CD14-positive monocyte (primary cell): ENCODE measurements around the gene STARD10. TPM values are rescaled to one million over a fixed set of nuclear protein-coding genes. Genes with fewer than 3 reads are reported as not detected.

Experiments used
- DNase-seq, 3 donors: peaks; one replicate each; pipeline ENCODE4 v3.0.0-alpha.2; 2011 to 2022
- H2AFZ ChIP-seq: 2 replicates; pipeline ENCODE4 v1.6.0; 2012; ENCODE audit warnings: mild to moderate bottlenecking, low read depth, low read length, inconsistent platforms; ENCODE audit not compliant: insufficient read depth, poor library complexity, severe bottlenecking
- H3K27ac ChIP-seq, 2 donors: 1 replicate in 1 of 2; 2 replicates in 1 of 2; pipeline ENCODE4 v1.5.1; 2012 to 2013; ENCODE audit warnings: low read length in 2 of 2, control low read depth in 1 of 2, inconsistent platforms in 1 of 2, low read depth in 1 of 2, mild to moderate bottlenecking in 1 of 2
- H3K27me3 ChIP-seq, 2 donors: one replicate each; pipeline versions ENCODE4 v1.6.0 to v1.6.1; 2011 to 2013; ENCODE audit warnings: low read length in 2 of 2; ENCODE audit not compliant: control insufficient read depth in 2 of 2, insufficient read depth in 2 of 2
- H3K36me3 ChIP-seq, 2 donors: replicated peaks in 1 of 2; 1 replicate in 1 of 2; 2 replicates in 1 of 2; pipeline versions ENCODE4 v1.5.1 to v1.6.1; 2012 to 2013; ENCODE audit warnings: low read length in 2 of 2, control low read depth in 1 of 2, inconsistent platforms in 1 of 2, mild to moderate bottlenecking in 1 of 2; ENCODE audit not compliant: insufficient read depth in 2 of 2, control insufficient read depth in 1 of 2
- H3K4me1 ChIP-seq, 2 donors: 1 replicate in 1 of 2; 2 replicates in 1 of 2; pipeline versions ENCODE4 v1.5.1 to v1.6.1; 2012 to 2013; ENCODE audit warnings: low read length in 2 of 2, control low read depth in 1 of 2, inconsistent platforms in 1 of 2, mild to moderate bottlenecking in 1 of 2, moderate library complexity in 1 of 2; ENCODE audit not compliant: insufficient read depth in 2 of 2, control insufficient read depth in 1 of 2
- H3K4me2 ChIP-seq: replicated peaks from 2 replicates; pipeline ENCODE3; 2012; ENCODE audit warnings: low read length, moderate library complexity, mild to moderate bottlenecking; ENCODE audit not compliant: poor library complexity, severe bottlenecking; ENCODE audit errors: extremely low read depth
- H3K4me3 ChIP-seq, 3 experiments: fragments of 200-600 bp in 1 of 3; sonication (generic) in 1 of 3; replicated peaks in 1 of 3; 1 replicate in 2 of 3; 2 replicates in 1 of 3; pipeline ENCODE4 v1.5.1; 2011 to 2013; ENCODE audit warnings: low read length in 3 of 3, mild to moderate bottlenecking in 3 of 3, control low read depth in 2 of 3, low read depth in 2 of 3, inconsistent platforms in 1 of 3, moderate library complexity in 1 of 3
- H3K79me2 ChIP-seq: 2 replicates; pipeline ENCODE4 v1.6.0; 2012; ENCODE audit warnings: mild to moderate bottlenecking, control low read depth, inconsistent platforms, low read length, moderate library complexity; ENCODE audit not compliant: insufficient read depth
- H3K9ac ChIP-seq: 2 replicates; pipeline ENCODE4 v1.6.0; 2017; ENCODE audit warnings: low read length, mild to moderate bottlenecking; ENCODE audit not compliant: insufficient read depth, poor library complexity, severe bottlenecking
- H3K9me3 ChIP-seq, 2 donors: replicated peaks in 1 of 2; 1 replicate in 1 of 2; 2 replicates in 1 of 2; pipeline versions ENCODE4 v1.5.1 to v1.6.1; 2012 to 2013; ENCODE audit warnings: low read length in 2 of 2, control low read depth in 1 of 2; ENCODE audit not compliant: control insufficient read depth in 1 of 2, insufficient read depth in 1 of 2
- H4K20me1 ChIP-seq: 2 replicates; pipeline ENCODE4 v1.6.0; 2012; ENCODE audit warnings: mild to moderate bottlenecking, low read length, control low read depth, moderate library complexity; ENCODE audit not compliant: insufficient read depth
- H3K27ac Mint-ChIP-seq, 7 donors: one replicate each; pipeline ENCODE4 v1.8.0; 2020; ENCODE audit warnings: mild to moderate bottlenecking in 7 of 7, mixed read lengths in 7 of 7, moderate library complexity in 6 of 7, inconsistent platforms in 2 of 7
- H3K27me3 Mint-ChIP-seq, 3 donors: one replicate each; pipeline ENCODE4 v1.8.0; 2021 to 2022; ENCODE audit warnings: low read depth in 3 of 3, mild to moderate bottlenecking in 3 of 3, mixed read lengths in 3 of 3, moderate library complexity in 3 of 3, inconsistent platforms in 1 of 3
- H3K36me3 Mint-ChIP-seq, 2 donors: one replicate each; pipeline ENCODE4 v1.8.0; 2020; ENCODE audit warnings: mixed read lengths in 2 of 2, inconsistent platforms in 1 of 2, mild to moderate bottlenecking in 1 of 2
- H3K4me1 Mint-ChIP-seq: one replicate; pipeline ENCODE4 v1.8.0; 2020; ENCODE audit warnings: mild to moderate bottlenecking, mixed read lengths
- H3K4me3 Mint-ChIP-seq, 2 donors: one replicate each; pipeline ENCODE4 v1.8.0; 2020; ENCODE audit warnings: mild to moderate bottlenecking in 2 of 2, mixed read lengths in 2 of 2, moderate library complexity in 1 of 2
- H3K9me3 Mint-ChIP-seq, 7 donors: one replicate each; pipeline ENCODE4 v1.8.0; 2020 to 2022; ENCODE audit warnings: mixed read lengths in 7 of 7, mild to moderate bottlenecking in 6 of 7, moderate library complexity in 6 of 7, inconsistent platforms in 2 of 7
- WGBS: methylation state at CpG from one replicate; pipeline ENCODE4 v1.1.5; 2013; ENCODE audit warnings: missing lambda C conversion rate; ENCODE audit not compliant: insufficient coverage; 5-methylcytosine and 5-hydroxymethylcytosine counted together
- intact Hi-C, 2 donors: fragments of 100-400 bp; cut with micrococcal nuclease; formaldehyde crosslinking; loops; one replicate each; pipeline versions ENCODE4 v1.15.0 to v1.15.1; 2023
- polyA plus RNA-seq, 3 donors: library from polyadenylated mRNA; depleted of rRNA in 1 of 3; unstranded in 2 of 3; stranded (reverse) in 1 of 3; fragments of 300-500 nt in 2 of 3; fragments of >200 nt in 1 of 3; fragmentation: Illumina TruSeq in 2 of 3; gene quantifications; 1 replicate in 2 of 3; 2 replicates in 1 of 3; pipeline ENCODE4 v1.2.3, GENCODE V29; 2012 to 2021
- TF ChIP-seq, protein P1 (sequence below): fragments of 200-600 bp; IDR thresholded peaks from one replicate; pipeline ENCODE4 v1.8.0; 2022; ENCODE audit warnings: antibody characterized with exemption, mild to moderate bottlenecking

The STARD10 gene
- polyA plus RNA-seq, 3 donors, result 13.6 to 18.7 (median 15.4) TPM

DNA sequence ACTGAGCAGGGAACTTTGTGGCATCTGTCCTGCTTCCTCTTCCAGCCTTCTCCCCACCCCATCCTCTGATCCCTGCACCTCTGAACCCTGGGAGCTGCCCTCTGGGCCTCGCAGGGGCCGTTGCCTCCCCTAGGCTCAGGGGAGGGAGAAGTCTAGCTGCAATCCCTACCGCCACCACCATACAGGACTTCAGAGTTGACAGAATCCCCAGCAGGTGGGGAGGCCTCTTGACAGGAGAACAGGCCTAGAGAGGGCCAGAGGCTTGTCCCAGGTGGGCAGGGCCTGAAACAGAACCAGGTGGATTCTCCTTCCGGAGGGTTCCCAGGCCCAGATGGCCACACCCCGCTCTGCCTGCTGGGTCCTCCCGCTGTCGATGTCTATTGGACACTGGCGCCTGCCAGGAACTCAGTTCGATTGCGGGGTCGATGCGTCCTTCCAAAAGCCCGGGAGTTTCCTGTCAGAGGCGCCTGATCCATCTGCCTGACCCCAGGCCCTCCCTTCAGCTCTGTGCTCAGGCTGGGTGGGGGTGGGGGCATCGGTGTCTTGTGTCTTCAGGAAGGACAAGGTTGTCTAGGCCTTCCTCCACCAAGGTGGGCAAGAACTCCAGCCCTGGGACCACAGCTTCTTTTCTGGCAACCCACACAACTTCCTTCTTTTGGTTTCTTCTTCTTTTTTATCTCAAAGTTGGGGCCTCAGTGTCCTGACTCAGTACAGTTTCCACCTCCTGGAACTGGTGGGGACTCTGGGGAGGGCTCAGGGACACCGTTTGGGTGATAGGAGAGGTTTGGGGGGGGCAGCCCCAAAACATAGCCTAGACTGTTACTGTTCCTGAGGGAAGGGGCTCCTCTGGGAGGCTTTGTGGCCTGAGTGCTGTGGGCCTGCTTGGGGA lies 6.4 kb downstream of the STARD10 start:
- Mint-ChIP-seq H3K9me3 (no peaks in the 10 kb centered on the region), H3K4me1 (peaks cover 45% of the 10 kb centered on the region), H3K4me3 (peak overlapping the region in 1 of 2 donors; percentile 55), H3K27ac (peak overlapping the region; percentile 89 to 98 (median 91)), H3K27me3 (peaks cover 4 to 5% (median 5%) of the 10 kb centered on the region in 3 donors), H3K36me3 (peaks cover 0 to 3% of the 10 kb centered on the region in 2 donors)
- H3K4me2 ChIP-seq, result peak overlapping the region; percentile 50
- 10% methylated on average over 10 of the region's 16 CpGs for WGBS
- DNase-seq, result peak in 2 of 3 donors; percentile 69 to 70
- H3K9ac ChIP-seq, result peak overlapping the region; percentile 38
- H3K9me3 ChIP-seq, result no peaks in the 10 kb centered on the region
- intact Hi-C loops, result loop anchor here in 1 of 2 donors (5.0 kb wide), 1 partner anchor 65 kb away; no protein-coding TSS in a partner anchor
- H4K20me1 ChIP-seq, result no peaks in the 10 kb centered on the region
- peak overlapping the region; percentile 48 for H2AFZ ChIP-seq
- H3K4me1 ChIP-seq, result peaks cover 40 to 43% of the 10 kb centered on the region in 2 donors
- peak overlapping the region; percentile 77 to 78 for H3K27ac ChIP-seq
- peak overlapping the region in 1 of 3 experiments; percentile 51 for H3K4me3 ChIP-seq
- no peaks in the 10 kb centered on the region for H3K79me2 ChIP-seq
- no peaks in the 10 kb centered on the region for H3K36me3 ChIP-seq
- TF ChIP-seq, protein P1, sequence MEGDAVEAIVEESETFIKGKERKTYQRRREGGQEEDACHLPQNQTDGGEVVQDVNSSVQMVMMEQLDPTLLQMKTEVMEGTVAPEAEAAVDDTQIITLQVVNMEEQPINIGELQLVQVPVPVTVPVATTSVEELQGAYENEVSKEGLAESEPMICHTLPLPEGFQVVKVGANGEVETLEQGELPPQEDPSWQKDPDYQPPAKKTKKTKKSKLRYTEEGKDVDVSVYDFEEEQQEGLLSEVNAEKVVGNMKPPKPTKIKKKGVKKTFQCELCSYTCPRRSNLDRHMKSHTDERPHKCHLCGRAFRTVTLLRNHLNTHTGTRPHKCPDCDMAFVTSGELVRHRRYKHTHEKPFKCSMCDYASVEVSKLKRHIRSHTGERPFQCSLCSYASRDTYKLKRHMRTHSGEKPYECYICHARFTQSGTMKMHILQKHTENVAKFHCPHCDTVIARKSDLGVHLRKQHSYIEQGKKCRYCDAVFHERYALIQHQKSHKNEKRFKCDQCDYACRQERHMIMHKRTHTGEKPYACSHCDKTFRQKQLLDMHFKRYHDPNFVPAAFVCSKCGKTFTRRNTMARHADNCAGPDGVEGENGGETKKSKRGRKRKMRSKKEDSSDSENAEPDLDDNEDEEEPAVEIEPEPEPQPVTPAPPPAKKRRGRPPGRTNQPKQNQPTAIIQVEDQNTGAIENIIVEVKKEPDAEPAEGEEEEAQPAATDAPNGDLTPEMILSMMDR, result peak; percentile 29
- peaks cover 0 to 4% of the 10 kb centered on the region in 2 donors for H3K27me3 ChIP-seq

DNA sequence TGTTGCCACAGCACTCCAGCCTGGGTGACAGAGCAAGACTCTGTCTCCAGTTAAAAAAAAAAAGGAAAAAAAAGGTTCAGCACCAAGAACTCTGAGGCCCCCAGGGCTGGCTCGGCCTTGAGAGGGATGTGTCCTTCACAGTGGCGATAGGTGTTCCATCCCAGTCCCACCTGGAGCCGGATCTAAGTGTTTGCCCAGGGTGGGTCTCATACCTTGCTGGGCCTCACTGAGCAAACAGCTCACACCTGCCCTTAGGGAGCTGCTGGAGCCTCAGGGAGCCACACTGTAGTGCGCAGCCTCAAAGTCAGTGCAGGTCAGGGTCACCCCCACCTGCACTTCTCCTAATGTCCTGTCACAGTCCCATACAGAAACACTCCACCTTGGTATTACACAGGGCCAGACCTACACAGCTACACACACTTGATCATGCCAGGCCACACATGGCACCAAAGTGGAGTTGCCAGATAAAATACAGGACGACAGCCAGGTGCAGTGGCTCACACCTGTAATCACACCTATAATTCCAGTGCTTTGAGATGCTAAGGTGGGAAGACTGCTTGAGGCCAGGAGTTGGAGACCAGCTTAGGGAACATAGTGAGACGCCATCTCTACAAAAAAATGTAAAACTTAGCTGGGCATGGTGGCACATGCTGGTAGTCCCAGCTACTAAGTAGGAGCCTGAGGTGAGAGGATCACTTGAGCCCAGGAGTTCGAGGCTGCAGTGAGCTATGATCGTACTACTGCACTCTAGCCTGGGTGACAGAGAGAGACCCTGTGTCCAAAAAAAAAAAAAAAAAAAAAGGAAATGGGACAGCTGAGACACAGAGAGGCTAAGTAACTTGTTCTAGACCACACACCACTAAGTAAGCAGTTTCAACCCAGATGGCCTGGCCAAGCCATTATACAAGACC lies 7.3 kb downstream of the STARD10 start:
- peaks cover 11 to 12% (median 12%) of the 10 kb centered on the region in 3 donors for H3K27me3 Mint-ChIP-seq
- Histone ChIP-seq H3K4me1 (peaks cover 45 to 48% of the 10 kb centered on the region in 2 donors), H3K4me3 (peak overlapping the region in 1 of 3 experiments; percentile 51), H3K27me3 (peaks cover 0 to 11% of the 10 kb centered on the region in 2 donors), H3K27ac (peak overlapping the region; percentile 77 to 78), H4K20me1 (no peaks in the 10 kb centered on the region), H3K4me2 (peak overlapping the region; percentile 50), H3K36me3 (no peaks in the 10 kb centered on the region), H3K79me2 (no peaks in the 10 kb centered on the region), H3K9me3 (no peaks in the 10 kb centered on the region), H2AFZ (no peak overlapping the region), H3K9ac (no peak overlapping the region)
- DNase-seq, result no peak
- H3K4me3 Mint-ChIP-seq, result no peak overlapping the region
- peaks cover 0 to 1% (median 0%) of the 10 kb centered on the region in 7 donors for H3K9me3 Mint-ChIP-seq
- peaks cover 4 to 8% of the 10 kb centered on the region in 2 donors for H3K36me3 Mint-ChIP-seq
- peak overlapping the region in 6 of 7 donors; percentile 65 to 98 (median 90) for H3K27ac Mint-ChIP-seq
- WGBS, result 85% methylated on average over 6 of the region's 8 CpGs
- intact Hi-C loops, result loop anchor here in 1 of 2 donors (5.0 kb wide), 1 partner anchor 64 kb away; no protein-coding TSS in a partner anchor
- TF ChIP-seq, protein P1, result no peak
- peaks cover 48% of the 10 kb centered on the region for H3K4me1 Mint-ChIP-seq
